SK-N-SH (cell line): ENCODE results near the gene LPP.

Experiments
- CHD2 ChIP-seq: fragments of 150-350 bp; IDR thresholded peaks from 2 replicates; pipeline ENCODE4 v1.6.1; 2018; ENCODE audit warnings: low read length; ENCODE audit not compliant: partially characterized antibody
- EP300 ChIP-seq, 2 experiments: IDR thresholded peaks; 2 replicates each; pipeline versions ENCODE4 v1.4.0 to v1.6.1; 2012; ENCODE audit warnings: borderline replicate concordance in 1 of 2, low read depth in 1 of 2, low read length in 1 of 2
- EZH2phosphoT487 ChIP-seq: fragments of 200-600 bp; sonication (generic); IDR thresholded peaks from 2 replicates; pipeline ENCODE4 v1.6.1; 2017; ENCODE audit warnings: low read depth, mixed run types, mild to moderate bottlenecking, antibody characterized with exemption, moderate library complexity, borderline replicate concordance
- FOXM1 ChIP-seq: IDR thresholded peaks from 2 replicates; pipeline ENCODE4 v1.4.0; 2012; ENCODE audit warnings: low read depth, mild to moderate bottlenecking
- GATA2 ChIP-seq: sonication (generic); formaldehyde crosslinking; IDR thresholded peaks from 2 replicates; pipeline ENCODE4 v1.5.0; 2020; ENCODE audit warnings: mild to moderate bottlenecking, missing genetic modification reagents
- SIN3A ChIP-seq: IDR thresholded peaks from 2 replicates; pipeline ENCODE4 v1.6.1; 2012; ENCODE audit warnings: low read depth, mild to moderate bottlenecking, low read length, moderate library complexity, borderline replicate concordance
- YY1 ChIP-seq: IDR thresholded peaks from 2 replicates; pipeline ENCODE4 v1.4.0; 2012; ENCODE audit warnings: low read depth, mild to moderate bottlenecking
- TF ChIP-seq, protein P1 (sequence below): fragments of 200-600 bp; sonication (generic); IDR thresholded peaks from 2 replicates; pipeline ENCODE4 v1.6.1; 2017; ENCODE audit warnings: antibody characterized with exemption, mild to moderate bottlenecking, moderate library complexity
- TF ChIP-seq, protein P2 (sequence below): IDR thresholded peaks from 2 replicates; pipeline ENCODE4 v1.4.0; 2012; ENCODE audit warnings: low read depth, borderline replicate concordance

DNA sequence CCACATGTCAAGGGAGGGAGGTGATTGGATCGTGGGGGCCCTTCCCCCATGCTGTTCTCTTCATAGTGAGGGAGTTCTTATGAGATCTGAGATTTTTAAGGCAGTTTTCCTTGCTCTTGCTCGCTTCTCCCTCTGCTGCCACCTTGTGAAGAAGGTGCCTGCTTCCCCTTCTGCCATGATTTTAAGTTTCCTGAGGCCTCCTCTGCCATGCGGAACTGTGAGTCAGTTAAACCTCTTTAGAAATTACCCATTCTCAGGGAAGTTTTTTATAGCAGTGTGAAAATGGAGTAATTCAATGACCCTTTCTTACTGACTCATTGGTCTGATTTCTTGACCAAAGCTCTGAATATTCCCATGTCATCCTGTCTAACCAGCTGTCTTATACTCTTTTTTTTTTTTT is 533.4 kb downstream of the LPP start:
- TF ChIP-seq YY1: no peak
- TF ChIP-seq, protein P1, sequence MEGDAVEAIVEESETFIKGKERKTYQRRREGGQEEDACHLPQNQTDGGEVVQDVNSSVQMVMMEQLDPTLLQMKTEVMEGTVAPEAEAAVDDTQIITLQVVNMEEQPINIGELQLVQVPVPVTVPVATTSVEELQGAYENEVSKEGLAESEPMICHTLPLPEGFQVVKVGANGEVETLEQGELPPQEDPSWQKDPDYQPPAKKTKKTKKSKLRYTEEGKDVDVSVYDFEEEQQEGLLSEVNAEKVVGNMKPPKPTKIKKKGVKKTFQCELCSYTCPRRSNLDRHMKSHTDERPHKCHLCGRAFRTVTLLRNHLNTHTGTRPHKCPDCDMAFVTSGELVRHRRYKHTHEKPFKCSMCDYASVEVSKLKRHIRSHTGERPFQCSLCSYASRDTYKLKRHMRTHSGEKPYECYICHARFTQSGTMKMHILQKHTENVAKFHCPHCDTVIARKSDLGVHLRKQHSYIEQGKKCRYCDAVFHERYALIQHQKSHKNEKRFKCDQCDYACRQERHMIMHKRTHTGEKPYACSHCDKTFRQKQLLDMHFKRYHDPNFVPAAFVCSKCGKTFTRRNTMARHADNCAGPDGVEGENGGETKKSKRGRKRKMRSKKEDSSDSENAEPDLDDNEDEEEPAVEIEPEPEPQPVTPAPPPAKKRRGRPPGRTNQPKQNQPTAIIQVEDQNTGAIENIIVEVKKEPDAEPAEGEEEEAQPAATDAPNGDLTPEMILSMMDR: peak; percentile 49
- no peak for TF ChIP-seq EZH2phosphoT487
- no peak for TF ChIP-seq CHD2
- TF ChIP-seq, protein P2, sequence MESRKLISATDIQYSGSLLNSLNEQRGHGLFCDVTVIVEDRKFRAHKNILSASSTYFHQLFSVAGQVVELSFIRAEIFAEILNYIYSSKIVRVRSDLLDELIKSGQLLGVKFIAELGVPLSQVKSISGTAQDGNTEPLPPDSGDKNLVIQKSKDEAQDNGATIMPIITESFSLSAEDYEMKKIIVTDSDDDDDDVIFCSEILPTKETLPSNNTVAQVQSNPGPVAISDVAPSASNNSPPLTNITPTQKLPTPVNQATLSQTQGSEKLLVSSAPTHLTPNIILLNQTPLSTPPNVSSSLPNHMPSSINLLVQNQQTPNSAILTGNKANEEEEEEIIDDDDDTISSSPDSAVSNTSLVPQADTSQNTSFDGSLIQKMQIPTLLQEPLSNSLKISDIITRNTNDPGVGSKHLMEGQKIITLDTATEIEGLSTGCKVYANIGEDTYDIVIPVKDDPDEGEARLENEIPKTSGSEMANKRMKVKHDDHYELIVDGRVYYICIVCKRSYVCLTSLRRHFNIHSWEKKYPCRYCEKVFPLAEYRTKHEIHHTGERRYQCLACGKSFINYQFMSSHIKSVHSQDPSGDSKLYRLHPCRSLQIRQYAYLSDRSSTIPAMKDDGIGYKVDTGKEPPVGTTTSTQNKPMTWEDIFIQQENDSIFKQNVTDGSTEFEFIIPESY: no peak
- no peak for TF ChIP-seq SIN3A
- TF ChIP-seq GATA2: no peak
- no peak for TF ChIP-seq EP300 (IDR thresholded peaks at IDR 0.05; ENCODE audit: borderline replicate concordance in 1 of 2, low read depth in 1 of 2, low read length in 1 of 2)
- TF ChIP-seq FOXM1: no peak
